ENCODE data around the gene POLR2F.

POLR2F gene

DNA sequence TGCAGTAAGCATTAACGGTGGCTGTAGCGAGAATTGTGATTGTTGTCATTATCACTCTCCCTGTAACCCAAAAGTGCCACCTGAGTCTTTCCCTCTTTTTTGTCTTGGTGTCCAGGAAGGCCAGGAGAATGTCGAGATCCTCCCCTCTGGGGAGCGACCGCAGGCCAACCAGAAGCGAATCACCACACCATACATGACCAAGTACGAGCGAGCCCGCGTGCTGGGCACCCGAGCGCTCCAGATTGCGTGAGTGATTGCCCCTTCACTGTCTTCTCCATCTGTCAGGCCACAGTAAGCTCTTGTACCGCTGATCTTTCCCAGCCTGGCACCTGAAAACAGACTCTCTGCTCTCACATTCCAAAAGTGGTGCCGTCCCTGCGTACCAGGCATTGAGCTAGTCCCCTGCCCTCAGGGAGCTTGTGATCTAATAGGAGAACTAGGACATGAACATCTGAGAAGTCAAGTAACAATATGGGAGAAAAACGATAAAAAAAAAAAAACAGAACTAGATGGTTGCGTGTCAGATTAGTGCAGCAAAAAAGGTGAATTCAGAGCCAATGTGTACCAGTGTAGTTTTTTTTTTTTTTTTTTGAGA, 5.8 kb downstream of the POLR2F start:
- Histone ChIP-seq H3K9me3 (ENCODE audit: low read length) (no peaks in the 10 kb centered on the region), H3K27ac (ENCODE audit: low read depth, low read length) (no peak overlapping the region), H3K4me3 (ENCODE audit: low read depth in 1 of 2, low read length in 2 of 2) (no peak overlapping the region), H3K36me3 (ENCODE audit: insufficient read depth, low read length) (peaks cover 51% of the 10 kb centered on the region), H3K4me1 (ENCODE audit: insufficient read depth, low read length) (peaks cover 6% of the 10 kb centered on the region), H3K9ac (ENCODE audit: low read length) (no peak overlapping the region), H3K27me3 (ENCODE audit: control insufficient read depth in 1 of 2, insufficient read depth in 2 of 2, low read length in 2 of 2) (no peaks in the 10 kb centered on the region)

DNA sequence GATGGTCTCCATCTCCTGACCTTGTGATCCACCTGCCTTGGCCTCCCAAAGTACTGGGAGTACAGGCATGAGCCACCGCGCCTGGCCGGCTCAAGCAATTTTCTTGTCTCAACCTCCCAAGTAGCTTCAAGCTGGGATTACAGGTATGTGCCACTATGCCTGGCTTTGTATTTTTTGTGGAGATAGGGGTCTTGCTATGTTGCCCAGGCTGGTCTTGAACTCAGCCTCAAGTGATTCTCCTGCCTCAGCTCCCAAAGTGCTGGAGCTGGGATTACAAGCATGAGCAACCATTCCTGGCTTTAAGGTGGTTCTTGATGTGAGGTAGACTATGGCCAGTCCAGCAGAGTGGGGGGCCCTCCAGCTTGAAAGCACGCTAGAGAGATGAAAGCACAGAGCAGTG, 7.6 kb downstream of the POLR2F start:
- H3K4me1 ChIP-seq (ENCODE audit: insufficient read depth, low read length) = peaks cover 8% of the 10 kb centered on the region
- no peaks in the 10 kb centered on the region for H3K27me3 ChIP-seq (ENCODE audit: control insufficient read depth in 1 of 2, insufficient read depth in 2 of 2, low read length in 2 of 2)
- H3K9ac ChIP-seq (ENCODE audit: low read length) = no peak overlapping the region
- H3K4me3 ChIP-seq (ENCODE audit: low read depth in 1 of 2, low read length in 2 of 2) = no peak overlapping the region
- H3K27ac ChIP-seq (ENCODE audit: low read depth, low read length) = no peak overlapping the region
- H3K36me3 ChIP-seq (ENCODE audit: insufficient read depth, low read length) = peaks cover 53% of the 10 kb centered on the region
- H3K9me3 ChIP-seq (ENCODE audit: low read length) = no peaks in the 10 kb centered on the region

DNA sequence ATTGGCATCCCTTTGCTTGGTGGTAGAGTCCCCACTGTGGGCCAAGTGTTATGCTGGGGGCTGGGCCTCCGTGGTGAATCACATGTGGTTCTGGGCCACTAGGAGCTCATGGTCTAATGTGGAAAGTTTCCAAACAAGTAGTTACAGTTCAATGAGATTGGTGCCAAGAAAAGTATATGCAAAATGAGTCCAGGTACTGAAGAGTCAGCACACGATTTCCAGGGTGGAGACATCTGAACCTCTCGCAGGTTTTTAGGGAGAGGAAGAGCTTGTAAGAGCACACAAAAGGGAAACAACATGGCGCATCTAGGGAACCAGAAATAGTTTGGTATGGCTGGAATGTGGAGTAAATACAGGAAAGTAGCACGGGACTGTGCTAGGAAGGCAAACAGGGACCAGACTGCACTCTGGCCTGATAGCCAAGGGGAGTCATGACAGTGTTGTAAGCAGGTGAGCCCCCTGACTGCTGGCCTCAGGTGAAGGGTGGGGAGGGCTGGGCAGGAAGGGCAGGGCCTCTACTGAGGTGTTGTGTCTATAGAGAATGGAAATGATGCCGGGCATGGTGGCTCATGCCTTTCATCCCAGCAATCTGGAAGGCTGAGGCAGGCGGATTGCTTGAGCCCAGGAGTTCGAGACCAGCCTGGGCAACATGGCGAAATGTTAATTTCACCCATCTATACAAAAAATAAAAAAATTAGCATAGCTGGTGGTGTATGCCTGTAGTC, 12.6 kb downstream of the POLR2F start:
- peaks cover 35% of the 10 kb centered on the region for H3K36me3 ChIP-seq (ENCODE audit: insufficient read depth, low read length)
- no peak overlapping the region for H3K9ac ChIP-seq (ENCODE audit: low read length)
- no peak overlapping the region for H3K27ac ChIP-seq (ENCODE audit: low read depth, low read length)

DNA sequence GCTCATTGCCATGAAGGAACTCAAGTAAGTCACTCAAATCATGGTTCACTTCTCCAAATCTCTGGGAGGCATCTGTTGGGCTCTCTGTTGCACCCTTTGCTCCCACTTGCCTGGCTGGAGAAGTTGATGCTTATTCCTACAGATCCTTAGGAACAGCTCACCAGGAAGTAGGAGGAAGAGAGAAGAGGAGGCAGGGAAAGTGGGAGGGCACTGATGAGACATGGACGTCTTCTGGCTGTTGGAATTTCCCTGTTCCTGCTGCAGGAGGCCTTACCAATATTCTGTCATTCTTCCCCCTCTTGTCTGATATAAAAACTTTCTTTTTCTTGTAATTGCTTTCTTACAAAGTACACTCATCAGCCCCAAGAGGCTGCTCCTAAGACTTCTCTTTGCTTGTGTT, 13.6 kb downstream of the POLR2F start:
- Histone ChIP-seq H3K36me3 (ENCODE audit: insufficient read depth, low read length) (peaks cover 24% of the 10 kb centered on the region), H3K9ac (ENCODE audit: low read length) (no peak overlapping the region), H3K4me3 (ENCODE audit: low read depth in 1 of 2, low read length in 2 of 2) (no peak overlapping the region), H3K9me3 (ENCODE audit: low read length) (no peaks in the 10 kb centered on the region), H3K4me1 (ENCODE audit: insufficient read depth, low read length) (peaks cover 8% of the 10 kb centered on the region), H3K27ac (ENCODE audit: low read depth, low read length) (no peak overlapping the region), H3K27me3 (ENCODE audit: control insufficient read depth in 1 of 2, insufficient read depth in 2 of 2, low read length in 2 of 2) (no peaks in the 10 kb centered on the region)

More for the DNA sequence above, 12.6 kb downstream of the POLR2F start:
- Histone ChIP-seq H3K27me3 (ENCODE audit: control insufficient read depth in 1 of 2, insufficient read depth in 2 of 2, low read length in 2 of 2) (no peaks in the 10 kb centered on the region), H3K4me3 (ENCODE audit: low read depth in 1 of 2, low read length in 2 of 2) (no peak overlapping the region), H3K4me1 (ENCODE audit: insufficient read depth, low read length) (peaks cover 8% of the 10 kb centered on the region), H3K9me3 (ENCODE audit: low read length) (no peaks in the 10 kb centered on the region)

DNA sequence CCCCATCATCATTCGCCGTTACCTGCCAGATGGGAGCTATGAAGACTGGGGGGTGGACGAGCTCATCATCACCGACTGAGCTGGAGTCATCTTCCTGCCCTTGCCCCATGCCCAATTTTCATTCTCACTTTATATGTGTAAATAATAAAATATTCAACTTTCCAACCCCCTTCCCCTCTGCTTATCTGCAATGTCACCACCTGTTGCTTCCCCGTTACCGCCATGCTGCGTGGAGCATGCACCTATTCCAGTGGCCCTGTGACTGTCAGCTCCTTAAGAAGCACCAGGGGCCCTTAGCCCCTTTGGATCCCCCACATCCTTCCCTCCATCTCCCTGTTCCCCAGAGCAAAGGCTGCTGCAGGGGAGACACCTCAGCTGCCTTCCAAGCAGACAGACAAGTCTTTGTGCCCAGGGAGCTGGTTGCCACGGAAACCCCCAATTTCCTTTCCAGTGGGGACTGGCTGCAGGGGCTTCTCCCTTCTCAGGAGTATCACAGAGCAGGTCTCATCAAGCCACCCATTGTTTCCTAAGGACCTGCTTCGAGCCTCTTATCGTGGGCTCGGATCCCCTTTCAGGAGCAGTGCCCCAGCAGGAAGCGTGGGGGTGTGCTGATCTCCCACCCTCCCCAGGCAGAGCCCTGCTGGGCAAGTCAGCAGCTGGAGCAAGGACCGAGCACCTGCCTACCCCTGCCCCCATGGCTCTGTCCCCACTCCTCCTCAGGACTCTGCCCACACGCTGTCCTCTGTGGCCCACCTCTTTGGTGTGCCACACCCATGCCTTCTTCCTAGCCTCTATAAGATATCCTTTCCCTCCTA, 14.3 kb downstream of the POLR2F start:
- Histone ChIP-seq H3K27ac (ENCODE audit: low read depth, low read length) (no peak overlapping the region), H3K4me1 (ENCODE audit: insufficient read depth, low read length) (peaks cover 8% of the 10 kb centered on the region), H3K9me3 (ENCODE audit: low read length) (no peaks in the 10 kb centered on the region), H3K36me3 (ENCODE audit: insufficient read depth, low read length) (peaks cover 22% of the 10 kb centered on the region), H3K27me3 (ENCODE audit: control insufficient read depth in 1 of 2, insufficient read depth in 2 of 2, low read length in 2 of 2) (no peaks in the 10 kb centered on the region), H3K9ac (ENCODE audit: low read length) (no peak overlapping the region), H3K4me3 (ENCODE audit: low read depth in 1 of 2, low read length in 2 of 2) (no peak overlapping the region)

DNA sequence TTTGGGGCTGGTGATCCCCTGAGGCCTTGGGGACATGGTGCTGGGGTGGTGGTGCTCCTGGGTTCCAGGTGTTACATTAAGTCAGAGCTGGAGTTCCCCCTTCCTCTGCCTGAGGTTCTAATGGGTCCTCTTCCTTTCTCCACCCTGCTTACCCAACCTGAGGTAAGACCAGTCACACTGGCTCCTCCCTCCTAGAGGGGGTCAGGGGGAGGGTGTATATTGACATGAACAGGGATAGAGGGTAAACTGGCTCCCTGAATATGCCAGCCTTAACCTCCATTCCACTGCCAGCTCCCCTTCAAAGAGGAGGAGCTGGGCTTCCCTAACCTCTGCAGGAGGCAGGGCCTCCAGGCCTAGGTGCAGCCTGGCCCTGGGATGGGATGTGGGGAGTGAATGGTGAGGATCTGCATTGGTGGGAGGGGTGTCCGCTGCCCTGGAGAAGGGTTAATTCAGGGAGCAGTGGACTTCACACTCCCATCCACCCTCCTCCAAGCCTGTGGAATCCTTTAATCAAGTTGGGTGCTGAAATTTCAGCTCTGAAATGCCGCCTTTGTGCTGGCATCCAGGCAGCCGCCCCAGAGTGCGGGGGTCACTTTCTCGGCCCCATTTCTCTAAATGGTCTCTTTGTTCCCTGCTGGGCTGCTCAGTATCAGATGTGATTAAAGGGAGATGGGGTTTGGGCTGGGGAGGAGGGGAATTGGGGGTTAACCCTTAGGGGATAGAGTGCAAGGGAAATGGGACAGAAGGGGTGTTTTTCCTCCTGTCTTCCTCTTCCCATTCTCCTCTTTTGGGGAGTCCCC, 15.2 kb downstream of the POLR2F start:
- H3K4me3 ChIP-seq (ENCODE audit: low read depth in 1 of 2, low read length in 2 of 2) = no peak overlapping the region
- no peak overlapping the region for H3K27ac ChIP-seq (ENCODE audit: low read depth, low read length)
- peaks cover 22% of the 10 kb centered on the region for H3K36me3 ChIP-seq (ENCODE audit: insufficient read depth, low read length)
- peaks cover 8% of the 10 kb centered on the region for H3K4me1 ChIP-seq (ENCODE audit: insufficient read depth, low read length)
- H3K27me3 ChIP-seq (ENCODE audit: control insufficient read depth in 1 of 2, insufficient read depth in 2 of 2, low read length in 2 of 2) = no peaks in the 10 kb centered on the region
- H3K9me3 ChIP-seq (ENCODE audit: low read length) = no peaks in the 10 kb centered on the region
- no peak overlapping the region for H3K9ac ChIP-seq (ENCODE audit: low read length)

DNA sequence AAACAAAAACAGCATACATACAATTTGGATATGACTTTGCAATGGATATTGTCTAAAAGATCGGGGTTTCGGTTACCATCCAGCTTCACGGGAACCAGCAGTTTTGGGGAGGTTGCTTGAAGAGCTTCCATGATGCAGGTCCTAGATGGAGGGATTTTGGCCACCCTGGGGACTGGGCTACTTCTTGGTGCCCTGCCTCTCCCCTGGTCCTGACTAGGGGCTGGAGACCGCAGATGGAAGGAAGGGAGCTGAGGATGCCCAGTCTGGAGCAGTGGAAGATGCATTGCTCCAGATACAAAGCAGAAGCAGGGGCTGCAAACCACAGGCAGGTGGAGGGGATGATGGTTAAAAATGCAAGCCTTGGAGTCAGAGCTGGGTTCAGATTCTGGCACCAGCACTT, 17.4 kb downstream of the POLR2F start:
- H3K9ac ChIP-seq (ENCODE audit: low read length) = no peak overlapping the region
- H3K36me3 ChIP-seq (ENCODE audit: insufficient read depth, low read length) = peaks cover 21% of the 10 kb centered on the region
- H3K4me3 ChIP-seq (ENCODE audit: low read depth in 1 of 2, low read length in 2 of 2) = no peak overlapping the region
- H3K4me1 ChIP-seq (ENCODE audit: insufficient read depth, low read length) = no peaks in the 10 kb centered on the region
- no peaks in the 10 kb centered on the region for H3K27me3 ChIP-seq (ENCODE audit: control insufficient read depth in 1 of 2, insufficient read depth in 2 of 2, low read length in 2 of 2)
- no peak overlapping the region for H3K27ac ChIP-seq (ENCODE audit: low read depth, low read length)
- no peaks in the 10 kb centered on the region for H3K9me3 ChIP-seq (ENCODE audit: low read length)

DNA sequence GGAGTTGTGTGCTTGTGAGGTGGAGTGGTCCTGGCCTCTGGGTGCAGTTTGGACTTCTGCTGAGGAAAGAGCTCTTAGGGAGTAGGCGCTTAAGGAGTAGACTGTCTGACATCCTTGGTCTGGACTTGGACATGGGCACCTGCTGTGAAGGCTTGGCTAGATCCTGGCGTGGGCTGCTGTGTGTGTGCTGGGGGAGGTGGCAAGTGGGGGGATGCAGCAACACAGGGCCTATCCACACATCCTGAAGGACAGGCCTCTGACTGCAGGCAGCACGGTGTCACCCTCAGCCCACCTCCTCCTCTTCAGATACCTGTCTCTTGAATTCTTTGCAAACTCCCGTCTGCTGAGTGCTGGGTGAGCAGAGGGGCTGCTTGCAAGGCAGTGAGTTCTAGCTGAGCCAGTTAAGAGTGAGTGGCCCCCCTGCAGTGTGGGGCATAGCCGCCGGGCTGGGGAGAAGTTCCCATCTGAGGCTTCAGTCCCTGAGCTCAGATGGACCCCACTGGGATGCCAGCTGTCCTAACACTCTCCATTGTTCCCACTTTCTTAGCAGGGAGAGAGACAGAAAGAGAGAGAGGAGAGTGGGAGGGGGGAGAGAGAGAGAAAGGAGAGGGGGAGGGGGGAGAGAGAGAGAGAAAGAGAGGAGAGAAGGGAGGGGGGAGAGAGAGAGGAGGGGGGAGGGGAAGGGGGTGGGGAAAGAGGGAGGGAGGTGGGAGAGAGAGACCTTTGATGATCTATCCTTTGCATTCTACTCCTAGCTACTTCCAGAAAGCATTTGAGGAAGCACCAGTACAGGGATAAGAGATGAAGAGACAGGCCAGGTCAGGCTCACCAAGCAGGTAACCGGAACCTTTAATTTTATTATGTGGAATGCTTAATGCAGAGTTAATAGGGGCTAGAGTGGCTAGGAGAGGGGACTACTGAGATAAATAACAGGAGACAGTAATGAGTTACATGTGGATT, 18.3 kb downstream of the POLR2F start:
- Histone ChIP-seq H3K4me3 (ENCODE audit: low read depth in 1 of 2, low read length in 2 of 2) (no peak overlapping the region), H3K36me3 (ENCODE audit: insufficient read depth, low read length) (peaks cover 21% of the 10 kb centered on the region), H3K4me1 (ENCODE audit: insufficient read depth, low read length) (no peaks in the 10 kb centered on the region), H3K27me3 (ENCODE audit: control insufficient read depth in 1 of 2, insufficient read depth in 2 of 2, low read length in 2 of 2) (no peaks in the 10 kb centered on the region), H3K9me3 (ENCODE audit: low read length) (no peaks in the 10 kb centered on the region), H3K27ac (ENCODE audit: low read depth, low read length) (no peak overlapping the region), H3K9ac (ENCODE audit: low read length) (no peak overlapping the region)

DNA sequence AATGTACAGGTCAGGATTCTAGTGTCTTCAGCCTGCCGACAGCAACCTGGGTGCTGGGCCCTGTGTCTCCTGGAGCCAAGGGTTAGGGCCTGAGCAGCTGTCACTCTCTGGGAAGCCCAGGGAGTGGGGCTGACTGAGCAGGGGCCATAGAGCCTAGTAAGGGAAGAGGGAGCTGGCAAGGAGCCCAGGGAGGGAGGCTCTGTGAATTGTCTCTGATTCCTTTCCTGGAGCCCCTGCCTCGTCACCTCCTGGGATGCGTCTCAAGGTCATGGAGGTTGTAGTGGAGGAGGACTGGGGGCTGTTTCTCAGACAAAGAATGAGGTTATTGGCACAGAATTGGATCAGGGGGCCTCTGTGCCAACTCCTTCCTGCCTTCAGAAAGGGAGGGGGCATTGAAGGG, 19.0 kb downstream of the POLR2F start:
- no peaks in the 10 kb centered on the region for H3K9me3 ChIP-seq (ENCODE audit: low read length)
- no peaks in the 10 kb centered on the region for H3K4me1 ChIP-seq (ENCODE audit: insufficient read depth, low read length)
- H3K27me3 ChIP-seq (ENCODE audit: control insufficient read depth in 1 of 2, insufficient read depth in 2 of 2, low read length in 2 of 2) = no peaks in the 10 kb centered on the region
- no peak overlapping the region for H3K4me3 ChIP-seq (ENCODE audit: low read depth in 1 of 2, low read length in 2 of 2)
- no peak overlapping the region for H3K9ac ChIP-seq (ENCODE audit: low read length)
- peaks cover 14% of the 10 kb centered on the region for H3K36me3 ChIP-seq (ENCODE audit: insufficient read depth, low read length)
- no peak overlapping the region for H3K27ac ChIP-seq (ENCODE audit: low read depth, low read length)

DNA sequence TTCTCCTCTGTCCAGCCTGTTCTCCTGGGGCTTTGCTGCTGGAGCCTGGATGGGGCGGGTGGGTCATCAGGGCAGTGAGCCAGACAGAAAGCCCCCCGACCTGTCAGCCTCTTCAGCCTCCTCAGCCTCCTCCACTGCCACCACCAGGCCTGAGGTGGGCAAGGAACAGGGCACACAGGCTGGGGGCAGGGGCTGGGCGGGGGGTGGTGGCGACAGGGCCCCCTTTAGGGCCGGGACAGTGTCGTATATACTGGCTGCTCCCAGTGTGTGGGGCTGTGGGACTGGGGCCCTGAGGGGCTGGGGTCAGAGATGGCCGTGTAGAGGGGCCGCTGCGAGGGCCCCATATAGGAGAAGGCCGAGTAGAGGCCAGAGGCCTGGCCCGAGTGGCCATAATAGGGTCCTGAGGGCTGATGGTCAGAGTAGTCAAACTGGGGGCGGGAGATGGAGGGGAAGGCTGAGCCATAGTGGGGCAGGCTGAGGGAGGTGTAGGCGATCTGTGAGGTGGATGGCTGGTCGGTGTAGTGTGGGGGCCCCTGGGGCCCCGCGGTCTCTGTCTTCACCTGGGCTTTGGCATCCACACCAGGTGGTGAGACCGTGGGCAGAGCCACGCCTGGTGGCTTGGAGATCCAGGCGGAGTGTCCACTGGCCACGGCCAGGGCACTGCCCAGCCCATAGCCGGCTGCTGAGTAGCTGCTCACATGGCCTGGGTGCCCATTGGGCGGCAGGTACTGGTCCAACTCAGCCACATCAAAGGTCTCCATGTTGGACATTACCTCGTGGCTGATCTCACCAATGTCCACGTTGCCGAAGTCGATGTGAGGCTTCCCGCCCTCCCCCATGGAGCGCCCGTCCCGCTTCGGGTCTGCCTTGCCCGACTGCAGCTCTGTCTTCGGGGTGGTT, 20.0 kb downstream of the POLR2F start:
- Histone ChIP-seq H3K9me3 (ENCODE audit: low read length) (no peaks in the 10 kb centered on the region), H3K27ac (ENCODE audit: low read depth, low read length) (no peak overlapping the region), H3K9ac (ENCODE audit: low read length) (no peak overlapping the region), H3K36me3 (ENCODE audit: insufficient read depth, low read length) (peaks cover 7% of the 10 kb centered on the region), H3K4me3 (ENCODE audit: low read depth in 1 of 2, low read length in 2 of 2) (no peak overlapping the region), H3K27me3 (ENCODE audit: control insufficient read depth in 1 of 2, insufficient read depth in 2 of 2, low read length in 2 of 2) (no peaks in the 10 kb centered on the region), H3K4me1 (ENCODE audit: insufficient read depth, low read length) (no peaks in the 10 kb centered on the region)

All from muscle layer of colon (tissue), 2 donors.